Panc1 (cell line): ENCODE data around the gene CDH23.

Experiments
- CTCF ChIP-seq: fragments of 450-650 bp; IDR thresholded peaks from 2 replicates; pipeline ENCODE4 v1.5.1; 2017; ENCODE audit warnings: mild to moderate bottlenecking
- POLR2AphosphoS5 ChIP-seq: IDR thresholded peaks from 2 replicates; pipeline ENCODE4 v1.6.1; 2012; ENCODE audit warnings: mild to moderate bottlenecking, low read depth, low read length, moderate library complexity
- REST ChIP-seq, 2 experiments: IDR thresholded peaks; 2 replicates each; pipeline ENCODE4 v1.6.1; 2011 to 2012; ENCODE audit warnings: low read depth in 2 of 2, control low read depth in 1 of 2, low read length in 1 of 2, mild to moderate bottlenecking in 1 of 2, moderate library complexity in 1 of 2; ENCODE audit not compliant: insufficient read depth in 1 of 2
- SIN3A ChIP-seq: IDR thresholded peaks from 2 replicates; pipeline ENCODE4 v1.6.1; 2012; ENCODE audit warnings: low read depth, mild to moderate bottlenecking, low read length, moderate library complexity, borderline replicate concordance; ENCODE audit not compliant: insufficient read depth
- TCF7L2 ChIP-seq: IDR thresholded peaks from 2 replicates; pipeline ENCODE4 v1.6.1; 2011; ENCODE audit warnings: mild to moderate bottlenecking, low read depth, low read length, inconsistent platforms

- no peak for TF ChIP-seq CTCF
- TF ChIP-seq POLR2AphosphoS5 = no peak
- no peak for TF ChIP-seq REST (IDR thresholded peaks at IDR 0.05; ENCODE audit: insufficient read depth in 1 of 2, low read depth in 2 of 2, low read length in 1 of 2)
- no peak for TF ChIP-seq SIN3A
- TF ChIP-seq TCF7L2 = no peak
Observed at GRCh38 chr10:71549766-71550533, 153.2 kb downstream of the CDH23 start.
